K562 (cell line): ENCODE measurements around the gene ARHGEF38. TPM values are rescaled to one million over a fixed set of nuclear protein-coding genes. Genes with fewer than 3 reads are reported as not detected.

Experiments used
- ATAC-seq: fragments of 200-7000 bp; cut with Tn5 transposase; 3 replicates; pipeline ENCODE4 v1.9.1; 2020; ENCODE audit warnings: moderate library complexity
- BruUV-seq: library from RNA; stranded (reverse); fragments of 400-500 nt; replicated peaks from 2 replicates; lab custom pipeline; 2021; lab: Mats Ljungman, UMichigan
- CTCF ChIA-PET: fragments of 300-600 bp; formaldehyde crosslinking; extraction: SDS; loops from one replicate; lab custom pipeline; 2021; ENCODE audit warnings: low intra/inter-chr PET ratio; lab: Yijun Ruan, JAX
- POLR2A ChIA-PET: fragments of 300-600, 350-650 bp; sonication (Branson Sonifier 250); formaldehyde crosslinking; extraction: SDS; loops from one replicate; lab custom pipeline; 2021; ENCODE audit warnings: antibody characterized with exemption, inconsistent platforms; lab: Yijun Ruan, JAX
- DNase-seq, 4 experiments: peaks; one replicate each; pipeline versions ENCODE4 v3.0.0 to v3.0.0-alpha.2; 2011 to 2018; ENCODE audit warnings: low spot score in 3 of 4, mixed read lengths in 3 of 4; ENCODE audit errors: extremely low read depth in 1 of 4
- FAIRE-seq: peaks from 2 replicates; lab custom pipeline; 2011; peaks lifted over from hg19 to GRCh38; lab: Jason Lieb, UNC
- H2AFZ ChIP-seq: 2 replicates; pipeline ENCODE4 v1.6.0; 2011; ENCODE audit warnings: low read depth, low read length, control low read depth, inconsistent platforms
- H3K27ac ChIP-seq: fragments of 200-600 bp; 3 replicates; pipeline ENCODE4 v1.8.0; 2011; ENCODE audit warnings: low read depth, mild to moderate bottlenecking, control low read depth, inconsistent platforms, low read length, moderate library complexity, mixed read lengths; ENCODE audit errors: extremely low read depth
- H3K27me3 ChIP-seq, 2 experiments: fragments of 300-600 bp in 1 of 2; 2 replicates in 1 of 2; 3 replicates in 1 of 2; pipeline versions ENCODE4 v1.6.0 to v1.8.0; 2011; ENCODE audit warnings: inconsistent platforms in 2 of 2, low read length in 2 of 2, mild to moderate bottlenecking in 1 of 2, mixed read lengths in 1 of 2, moderate library complexity in 1 of 2; ENCODE audit not compliant: control insufficient read depth in 2 of 2, insufficient read depth in 2 of 2
- H3K36me3 ChIP-seq: fragments of 300-600 bp; 3 replicates; pipeline ENCODE4 v1.8.0; 2011; ENCODE audit warnings: mild to moderate bottlenecking, low read length, inconsistent platforms; ENCODE audit not compliant: control insufficient read depth, insufficient read depth
- H3K4me1 ChIP-seq, 2 experiments: fragments of 200-600 bp in 1 of 2; replicated peaks in 1 of 2; 2 replicates in 1 of 2; 3 replicates in 1 of 2; pipeline versions ENCODE4 v1.5.1 to v1.8.0; 2011; ENCODE audit warnings: inconsistent platforms in 2 of 2, low read length in 2 of 2, mild to moderate bottlenecking in 1 of 2, mixed read lengths in 1 of 2, moderate library complexity in 1 of 2; ENCODE audit not compliant: control insufficient read depth in 2 of 2, insufficient read depth in 2 of 2
- H3K4me2 ChIP-seq: 2 replicates; pipeline ENCODE4 v1.6.1; 2011; ENCODE audit warnings: low read length, control low read depth, inconsistent platforms, mixed read lengths; ENCODE audit not compliant: insufficient read depth
- H3K4me3 ChIP-seq: fragments of 200-600 bp; sonication (generic), shearing (Covaris generic); 2 replicates; pipeline ENCODE4 v1.5.1; 2016; ENCODE audit warnings: control low read depth, inconsistent platforms
- H3K79me2 ChIP-seq: fragments of 200-600 bp; 3 replicates; pipeline ENCODE4 v1.8.0; 2011; ENCODE audit warnings: low read length, inconsistent platforms; ENCODE audit not compliant: control insufficient read depth, insufficient read depth
- H3K9ac ChIP-seq, 2 experiments: 2 replicates each; pipeline versions ENCODE4 v1.6.0 to v1.6.1; 2011; ENCODE audit warnings: low read depth in 2 of 2, low read length in 2 of 2, control low read depth in 1 of 2, inconsistent platforms in 1 of 2, mild to moderate bottlenecking in 1 of 2, mixed read lengths in 1 of 2; ENCODE audit not compliant: insufficient read depth in 1 of 2
- H3K9me1 ChIP-seq: one replicate; pipeline ENCODE4 v1.6.0; 2011; ENCODE audit warnings: inconsistent platforms, mild to moderate bottlenecking, low read length, moderate library complexity; ENCODE audit not compliant: control insufficient read depth, insufficient read depth
- H3K9me3 ChIP-seq: replicated peaks from 2 replicates; pipeline ENCODE4 v1.5.1; 2011; ENCODE audit warnings: low read depth, low read length, inconsistent platforms; ENCODE audit not compliant: control insufficient read depth, insufficient read depth
- H4K20me1 ChIP-seq: replicated peaks from 2 replicates; pipeline ENCODE4 v1.6.1; 2011; ENCODE audit warnings: low read length, inconsistent platforms, mixed read lengths; ENCODE audit not compliant: control insufficient read depth, insufficient read depth
- CREB3L1 ChIP-seq: fragments of 450-650 bp; IDR thresholded peaks from 2 replicates; pipeline ENCODE4 v1.6.1; 2014; ENCODE audit warnings: low read depth, mild to moderate bottlenecking, moderate library complexity, borderline replicate concordance
- CTBP1 ChIP-seq: fragments of 450-650 bp; IDR thresholded peaks from 2 replicates; pipeline ENCODE4 v1.6.1; 2016; ENCODE audit warnings: borderline replicate concordance
- FOSL1 ChIP-seq: fragments of 200-800 bp; sonication (Bioruptor generic); conservative IDR thresholded peaks from 2 replicates; pipeline ENCODE4 v1.6.1; 2016; ENCODE audit warnings: missing genetic modification characterization, missing compliant biosample characterization
- TAF9B ChIP-seq: fragments of 450-650 bp; IDR thresholded peaks from 2 replicates; pipeline ENCODE4 v1.6.1; 2018; ENCODE audit warnings: mild to moderate bottlenecking; ENCODE audit not compliant: partially characterized antibody
- ZNF395 ChIP-seq: fragments of 200-800 bp; sonication (Bioruptor generic); IDR thresholded peaks from 2 replicates; pipeline ENCODE4 v1.6.1; 2017; ENCODE audit warnings: missing genetic modification characterization, missing compliant biosample characterization
- ZNF707 ChIP-seq: fragments of 250-450 bp; sonication (Bioruptor Pico); conservative IDR thresholded peaks from 2 replicates; pipeline ENCODE4 v1.8.0; 2022; ENCODE audit warnings: inconsistent platforms, mild to moderate bottlenecking, moderate library complexity
- WGBS: fragments of 100-300 bp; shearing (Covaris generic); methylation state at CpG from one replicate; pipeline ENCODE4 v1.1.6; 2016; ENCODE audit warnings: low coverage, mixed read lengths; ENCODE audit not compliant: insufficient coverage; ENCODE audit errors: missing lambda C conversion rate; 5-methylcytosine and 5-hydroxymethylcytosine counted together
- in situ Hi-C: fragments of 300-500 bp; cut with MboI; formaldehyde crosslinking; loops from 4 replicates; pipeline ENCODE4 v1.15.0; 2018; ENCODE audit warnings: inconsistent platforms, mixed read lengths
- intact Hi-C: fragments of 100-400 bp; cut with micrococcal nuclease; formaldehyde crosslinking; loops from 2 replicates; pipeline ENCODE4 v1.14.2; 2022
- polyA plus RNA-seq, 8 experiments: library from polyadenylated mRNA; depleted of rRNA in 4 of 8; stranded (reverse) in 5 of 8; unstranded in 3 of 8; fragments of >200 nt; fragmentation: Nextera tagmentation in 2 of 8; fragmentation: Illumina TruSeq in 1 of 8; extraction: Ambion mirVana in 2 of 8; extraction: Trizol in 1 of 8; gene quantifications; 2 replicates each; pipeline versions ENCODE4 v1.2.1 to v1.2.3, GENCODE V29; 2011 to 2014; ENCODE audit warnings: inconsistent platforms in 1 of 8, missing spikeins in 1 of 8
- total RNA-seq, 7 experiments: library from RNA; depleted of rRNA in 6 of 7; stranded (reverse); fragments of >200 nt in 6 of 7; fragmentation: Illumina TruSeq in 2 of 7; extraction: Trizol in 2 of 7; gene quantifications; 2 replicates each; pipeline versions ENCODE4 v1.2.1 to v1.2.3, GENCODE V29; 2011 to 2021; ENCODE audit warnings: low replicate concordance in 1 of 7

Gene ARHGEF38
- total and polyA plus RNA-seq, 9 of the 15 experiments (the other 6 are each of a cell fraction or from before 2014, with no cell fraction given): 0.17 TPM; not detected in 8

DNA sequence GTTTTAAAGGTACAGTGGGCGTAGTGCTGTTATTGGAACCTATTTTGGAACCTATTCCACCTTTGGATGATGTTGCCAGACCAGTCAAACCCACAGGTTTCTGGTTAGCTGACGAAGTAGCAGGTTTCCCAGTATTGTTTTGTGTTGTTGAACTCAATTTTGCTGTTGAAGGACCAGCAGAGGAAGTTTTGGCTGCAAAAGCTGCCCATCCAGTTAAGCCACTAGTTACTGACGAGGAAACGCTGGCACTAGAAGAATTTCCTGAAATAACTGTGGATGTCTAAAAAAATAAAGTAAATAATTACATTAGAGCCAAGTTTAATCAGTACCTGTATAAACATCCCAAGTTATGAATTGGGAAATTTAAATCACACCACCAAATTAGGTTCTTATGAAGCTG, 130.6 kb downstream of the ARHGEF38 start:
- Histone ChIP-seq H3K27ac (no peak overlapping the region), H3K79me2 (no peaks in the 10 kb centered on the region), H3K27me3 (no peaks in the 10 kb centered on the region), H3K4me2 (no peak overlapping the region), H3K9me3 (no peaks in the 10 kb centered on the region), H4K20me1 (no peaks in the 10 kb centered on the region), H3K4me1 (no peaks in the 10 kb centered on the region), H3K4me3 (no peak overlapping the region), H3K9me1 (no peaks in the 10 kb centered on the region), H3K9ac (no peak overlapping the region), H2AFZ (no peak overlapping the region), H3K36me3 (peaks cover 36% of the 10 kb centered on the region; the same call in 1 of the 3 replicates)
- intact Hi-C loops (no loop called here), in situ Hi-C loops (no loop called here)
- POLR2A ChIA-PET: no interaction called here
- 93% methylated on average over 4 of the region's 4 CpGs for WGBS
- TF ChIP-seq FOSL1 (tag) (no peak), CREB3L1 (no peak), CTBP1 (no peak), TAF9B (no peak), ZNF707 (CRISPR knock-in tag) (no peak), ZNF395 (CRISPR knock-in tag) (no peak)
- ATAC-seq: no peak
- no peak for FAIRE-seq
- CTCF ChIA-PET: no interaction called here
- no peak for DNase-seq
- TSS peak; percentile 32 for BruUV-seq
